HG03097 (cell line): Measurements from ENCODE around the gene TELO2.
"Not testable (repeated sequence)": the region's sequence is repeated elsewhere in the genome, so short reads cannot be mapped to it uniquely, and the experiment has no call there.

Experiments used
- ATAC-seq: cut with Tn5 transposase; IDR thresholded peaks from one replicate; pipeline ENCODE4 v1.9.1; 2021; ENCODE audit not compliant: unreplicated experiment, low FRiP score

The TELO2 gene

DNA sequence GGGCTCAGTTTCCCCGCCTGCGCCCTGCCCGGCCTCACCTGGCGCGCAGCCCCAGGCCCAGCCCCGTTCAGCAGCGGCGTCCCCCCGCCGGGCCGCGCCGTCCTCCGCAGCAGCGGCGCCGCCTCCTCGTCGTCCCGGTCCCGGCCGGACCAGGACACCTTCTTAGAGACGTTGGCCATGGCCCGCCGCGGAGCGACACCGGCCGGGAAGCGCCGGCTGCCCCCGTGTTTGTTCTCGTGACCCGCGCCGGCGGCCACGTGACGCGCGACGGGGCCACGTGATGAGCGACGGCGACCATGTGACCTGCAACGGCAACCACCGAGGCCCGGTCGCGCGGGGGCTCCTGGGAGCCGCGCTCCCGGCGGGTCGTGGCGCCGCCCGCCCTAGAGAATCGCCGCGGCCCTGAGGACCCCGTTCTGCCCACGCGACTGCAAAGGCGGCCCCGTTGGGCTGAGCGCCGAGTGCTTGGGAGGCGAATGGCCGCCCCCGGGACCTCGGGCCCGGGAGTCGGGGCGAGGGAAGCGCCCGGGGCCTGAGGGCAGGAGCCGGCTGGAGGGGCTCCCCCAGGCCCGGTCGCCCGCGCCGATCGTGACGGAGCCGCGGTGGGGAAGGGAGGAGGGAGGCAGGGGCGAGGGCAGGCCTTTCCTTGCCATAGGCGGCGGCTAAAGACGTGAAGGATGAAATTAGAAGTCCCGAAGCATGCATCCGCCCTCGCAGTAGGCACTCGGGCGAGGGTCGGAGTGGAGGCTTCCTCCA lies 18.2 kb upstream of the TELO2 start, which contains the start of gene CLCN7:
TSS of gene CLCN7 (minus strand) at position 233 of the 756 bp plus-strand sequence. CDS start at position 179, 54 bp downstream.
- ATAC-seq, result peak; percentile 81

DNA sequence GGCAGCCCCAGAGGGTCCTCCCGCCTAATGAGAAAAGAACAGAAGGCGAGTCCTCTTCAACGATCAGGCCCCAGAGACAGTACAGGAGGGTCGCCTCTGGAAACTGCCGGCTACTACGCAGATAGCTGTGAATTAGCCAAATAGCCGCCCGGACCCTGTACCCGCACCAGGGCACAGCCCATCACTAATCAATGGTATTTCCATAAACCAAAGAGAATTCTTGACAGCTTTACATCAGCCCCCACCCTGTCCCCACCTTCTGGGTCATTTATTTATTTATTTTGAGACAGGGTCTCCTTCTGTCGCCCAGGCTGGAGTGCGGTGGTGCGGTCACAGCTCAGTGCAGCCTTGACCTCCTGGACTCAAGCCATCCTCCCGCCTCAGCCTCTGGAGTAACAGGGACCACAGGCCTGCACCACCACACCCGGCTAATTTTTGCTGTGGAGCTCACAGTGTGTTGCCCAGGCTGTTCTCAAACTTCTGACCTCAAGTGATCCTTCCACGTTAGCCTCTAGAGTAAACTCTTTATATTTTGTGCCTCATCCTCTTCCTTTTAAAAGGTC lies 17.5 kb upstream of the TELO2 start:
- no peak for ATAC-seq

DNA sequence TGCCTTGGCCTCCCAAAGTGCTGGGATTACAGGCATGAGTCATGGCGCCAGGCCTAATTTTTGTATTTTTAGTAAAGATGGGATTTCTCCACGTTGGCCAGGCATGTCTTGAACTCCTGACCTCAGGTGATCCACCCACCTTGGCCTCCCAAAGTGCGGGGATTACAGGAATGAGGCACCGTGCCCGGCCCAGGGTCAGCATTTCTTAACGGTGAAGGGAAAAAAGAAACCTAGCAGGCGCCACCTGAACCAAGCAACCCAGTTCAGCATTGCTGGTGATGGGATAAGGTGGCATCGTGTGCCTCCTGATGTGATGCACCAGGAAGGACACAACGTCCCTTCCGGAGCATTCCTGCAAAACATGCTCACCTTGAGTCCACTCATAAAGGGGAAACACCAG lies 16.1 kb upstream of the TELO2 start:
- ATAC-seq, result no peak

DNA sequence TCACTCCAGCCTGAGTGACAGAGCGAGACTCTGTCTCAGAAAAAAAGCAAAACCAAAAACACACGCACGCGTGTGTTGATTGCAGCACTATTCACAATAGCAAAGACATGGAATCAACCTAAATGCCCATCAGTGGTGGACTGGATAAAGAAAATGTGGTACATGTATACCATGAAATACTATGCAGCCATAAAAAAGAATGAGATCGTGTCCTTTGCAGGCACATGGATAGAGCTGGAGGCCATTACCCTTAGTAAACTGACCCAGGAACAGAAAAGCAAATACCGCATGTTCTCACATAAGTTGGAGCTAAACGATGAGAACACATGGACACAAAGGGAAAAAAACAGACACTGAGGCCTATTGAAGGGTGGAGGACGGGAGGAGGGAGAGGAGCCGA lies 14.2 kb upstream of the TELO2 start:
- ATAC-seq, result not testable (repeated sequence)

DNA sequence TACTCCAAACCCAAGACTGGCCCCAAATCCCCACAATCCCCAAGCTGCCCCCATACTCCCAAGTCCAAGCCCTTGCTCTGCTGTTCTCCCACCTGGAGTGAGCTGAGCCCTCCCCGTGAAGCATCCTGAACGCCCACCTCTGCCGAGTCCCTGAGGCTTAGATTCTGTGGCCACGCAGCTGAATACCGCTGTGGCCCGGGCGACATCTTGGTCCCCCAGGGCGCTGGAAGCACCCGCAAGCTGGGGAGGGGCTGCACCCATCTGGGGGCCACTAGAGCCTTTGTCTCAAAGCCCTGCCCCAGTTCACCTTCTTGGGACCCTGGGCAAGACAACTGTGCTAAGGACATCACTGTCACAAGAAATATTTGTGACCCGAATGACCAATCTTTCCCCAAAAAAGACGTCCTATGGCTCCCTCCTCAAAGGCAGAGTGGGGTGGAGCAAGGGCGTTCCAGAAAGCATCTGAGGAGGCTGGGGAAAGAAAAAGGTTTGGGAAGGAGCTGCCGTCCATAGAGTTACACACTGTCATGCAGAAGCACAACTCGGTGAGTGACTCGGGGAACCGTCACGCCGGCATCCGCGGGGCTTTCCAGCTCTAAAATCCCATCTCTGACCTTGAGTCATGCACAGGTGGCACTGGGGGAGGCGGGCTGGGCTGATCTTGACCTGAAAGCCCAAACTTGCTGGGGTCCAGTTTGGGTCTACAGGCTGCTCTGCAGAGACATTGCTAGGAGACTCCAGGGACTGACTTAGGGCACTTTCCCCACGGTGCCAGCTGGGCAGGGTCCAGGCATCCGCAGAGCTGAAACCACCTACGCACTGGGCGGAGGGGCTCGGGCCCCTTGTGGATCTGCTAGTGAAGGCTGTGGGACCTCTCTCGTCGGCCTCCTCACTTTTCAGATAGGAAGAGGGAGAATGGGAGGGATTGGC lies 11.0 kb upstream of the TELO2 start:
- ATAC-seq, result no peak

DNA sequence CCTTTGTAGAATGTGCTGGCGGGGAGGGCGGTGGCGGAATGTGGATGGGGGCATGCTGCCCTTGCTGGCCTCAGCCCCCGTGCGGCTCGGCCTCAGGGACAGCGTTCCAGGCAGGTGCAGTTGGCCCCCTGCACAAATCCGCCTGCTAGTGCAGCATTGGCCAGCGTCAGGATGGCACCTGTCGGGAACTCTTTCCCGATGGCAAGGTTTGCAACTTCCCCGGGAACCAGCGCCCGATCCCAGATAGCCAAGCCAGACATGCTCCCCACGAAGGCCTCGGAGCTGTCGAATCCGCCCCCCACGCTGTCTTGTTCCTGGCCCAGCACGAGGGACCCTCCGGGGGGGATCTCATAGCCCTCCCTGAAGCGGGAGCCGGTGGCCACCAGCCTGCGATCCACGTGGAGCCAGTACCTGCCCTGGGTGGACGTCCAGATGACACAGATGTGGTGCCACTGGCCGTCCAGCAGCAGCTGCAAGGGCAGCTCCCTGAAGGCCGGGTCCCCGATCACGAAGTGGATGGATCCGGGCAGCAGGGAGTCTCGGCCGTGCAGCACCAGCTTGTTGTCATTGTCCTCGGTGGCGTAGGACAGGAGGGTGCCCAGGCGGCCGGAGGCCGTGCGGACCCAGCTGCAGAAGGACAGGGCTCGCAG lies 7.2 kb upstream of the TELO2 start:
- no peak for ATAC-seq

DNA sequence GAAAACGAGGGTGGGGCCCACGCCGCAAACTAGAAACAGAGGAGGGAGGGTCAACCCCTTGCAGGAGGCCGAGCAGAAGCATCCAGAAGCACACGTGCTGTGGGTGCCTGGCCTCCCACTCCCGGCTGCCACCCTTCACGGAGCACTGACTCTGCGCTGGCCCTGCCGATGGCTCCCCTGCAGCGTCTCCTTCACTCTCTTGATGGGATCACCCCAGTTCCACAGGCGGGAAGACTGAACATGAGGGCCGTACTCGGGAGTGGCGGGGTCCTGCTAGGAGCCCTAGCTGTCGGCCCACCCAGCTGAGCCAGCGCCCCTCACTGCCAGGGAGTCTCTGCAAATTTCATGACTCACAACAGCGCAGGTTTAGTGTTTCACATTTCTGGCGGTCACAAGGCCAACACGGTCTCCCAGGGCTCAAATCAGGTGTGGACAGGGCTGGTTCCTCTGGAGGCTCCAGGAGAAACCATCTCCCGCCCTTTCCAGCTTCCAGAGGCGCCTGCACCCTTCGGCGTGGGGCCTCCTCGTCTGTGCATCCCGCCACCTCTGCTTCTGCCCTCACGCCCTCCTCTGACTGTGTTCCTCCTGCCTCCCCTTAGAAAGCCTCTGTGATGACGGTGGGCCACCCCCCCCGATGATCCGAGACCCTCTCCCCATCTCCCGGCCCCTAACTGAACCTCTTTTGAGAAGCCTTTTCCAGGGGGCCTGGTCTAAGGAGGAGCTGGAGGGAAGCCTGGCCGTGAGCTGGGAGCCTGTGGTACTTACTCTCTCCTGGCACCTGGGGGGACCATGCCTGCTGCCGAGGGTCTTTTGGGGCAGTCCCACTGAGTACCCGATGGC lies 6.4 kb upstream of the TELO2 start:
- no peak for ATAC-seq

DNA sequence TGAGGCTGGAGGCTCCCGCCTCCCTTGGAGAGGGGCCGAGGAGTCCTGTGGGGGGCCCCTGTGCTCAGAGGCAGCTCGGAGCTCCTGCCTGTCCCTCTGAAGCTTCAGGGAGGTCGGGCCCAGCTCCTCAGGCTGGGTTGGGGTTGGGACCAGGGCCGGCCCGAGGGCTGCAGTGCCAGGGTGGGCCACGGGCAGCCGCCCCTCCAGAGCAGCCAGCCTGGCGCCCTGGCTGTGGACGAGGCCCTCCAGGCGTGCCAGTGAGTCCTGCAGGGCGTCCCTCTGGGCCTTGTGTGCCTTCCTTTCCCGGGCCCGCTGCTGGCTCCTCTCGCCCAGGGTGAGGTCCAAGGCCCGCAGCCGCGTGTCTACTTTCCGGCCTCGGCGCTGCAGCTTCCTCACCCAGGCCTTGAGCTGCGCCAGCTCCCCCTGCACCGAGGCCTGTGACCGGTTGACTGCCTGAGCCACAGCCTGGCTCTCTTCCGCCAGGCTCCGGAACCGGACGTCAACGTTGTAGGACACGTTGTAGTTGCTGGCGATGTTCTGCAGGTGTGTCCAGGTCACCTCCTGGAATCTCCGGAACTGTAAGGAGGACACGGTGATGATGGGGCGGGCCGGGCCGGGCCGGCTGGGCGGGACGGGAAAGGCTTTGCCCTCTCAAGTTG lies 5.6 kb upstream of the TELO2 start:
- ATAC-seq, result no peak

DNA sequence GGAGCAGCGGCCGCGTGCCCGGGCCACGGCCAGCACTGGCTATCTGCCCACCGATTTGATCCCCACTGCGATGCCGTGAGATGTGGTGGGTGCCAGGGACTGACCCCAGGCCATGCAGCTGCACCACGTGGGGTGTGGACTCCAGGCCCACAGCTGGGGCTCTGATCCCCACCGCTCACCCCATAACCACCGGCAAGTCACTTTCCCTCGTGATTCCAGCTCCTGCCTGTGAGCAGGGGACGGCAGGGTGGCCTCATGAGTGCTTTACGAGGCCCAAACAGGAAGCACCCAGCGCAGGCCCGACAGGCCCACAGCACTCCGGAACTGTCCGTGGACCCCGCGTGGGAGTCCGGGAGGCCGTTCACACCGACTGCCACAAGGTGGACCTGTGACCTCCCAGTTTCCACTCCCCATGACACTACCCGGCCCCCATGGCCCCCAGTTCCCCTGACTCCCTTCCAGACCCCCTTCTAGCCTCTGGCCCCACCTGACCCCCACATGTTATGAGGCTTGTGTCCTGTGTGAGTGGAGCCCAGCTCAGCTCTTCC lies 5.0 kb upstream of the TELO2 start:
- no peak for ATAC-seq

DNA sequence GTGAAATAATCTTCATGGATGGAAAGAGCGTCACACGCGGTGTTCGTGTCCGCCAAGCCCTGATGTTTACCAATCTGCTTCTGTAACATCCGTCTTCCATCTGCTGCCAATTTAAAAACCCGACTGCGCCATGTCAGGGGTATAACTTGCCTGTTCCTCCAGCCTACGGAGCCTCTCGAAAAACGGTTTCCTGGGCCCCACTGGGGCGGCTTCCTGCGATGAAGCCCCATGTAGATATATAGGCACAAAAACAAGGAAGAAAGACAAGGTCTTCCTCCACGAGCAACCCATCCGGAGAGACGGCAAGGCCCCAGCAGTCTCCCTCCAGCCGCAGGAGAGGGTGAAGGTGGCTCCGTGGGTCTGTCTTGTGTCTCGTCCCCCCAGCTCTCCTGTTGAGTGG lies 4.5 kb upstream of the TELO2 start, which contains the start of gene PTX4:
TSS of gene PTX4 (minus strand) at position 326 of the 400 bp plus-strand sequence. CDS start at position 291, 35 bp downstream.
- ATAC-seq, result no peak

DNA sequence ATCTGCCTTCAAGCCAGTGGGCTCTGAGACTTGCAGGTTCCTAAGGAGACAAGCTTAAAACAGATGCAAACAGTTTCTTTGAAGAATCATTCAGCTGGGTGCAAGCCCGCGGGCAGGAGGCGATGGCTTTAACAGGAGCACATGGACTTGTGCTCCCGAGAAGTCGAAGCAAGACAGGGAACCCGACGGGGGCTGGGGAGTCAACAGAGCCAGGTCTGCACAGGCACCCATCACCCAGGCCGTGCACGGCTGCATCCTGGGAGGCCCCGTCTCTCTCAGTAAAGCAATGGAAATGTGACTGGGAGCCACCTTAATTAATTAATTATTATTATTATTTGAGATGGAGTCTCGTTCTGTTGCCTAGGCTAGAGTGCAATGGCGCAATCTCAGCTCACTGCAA lies 4.1 kb upstream of the TELO2 start:
- ATAC-seq, result no peak

DNA sequence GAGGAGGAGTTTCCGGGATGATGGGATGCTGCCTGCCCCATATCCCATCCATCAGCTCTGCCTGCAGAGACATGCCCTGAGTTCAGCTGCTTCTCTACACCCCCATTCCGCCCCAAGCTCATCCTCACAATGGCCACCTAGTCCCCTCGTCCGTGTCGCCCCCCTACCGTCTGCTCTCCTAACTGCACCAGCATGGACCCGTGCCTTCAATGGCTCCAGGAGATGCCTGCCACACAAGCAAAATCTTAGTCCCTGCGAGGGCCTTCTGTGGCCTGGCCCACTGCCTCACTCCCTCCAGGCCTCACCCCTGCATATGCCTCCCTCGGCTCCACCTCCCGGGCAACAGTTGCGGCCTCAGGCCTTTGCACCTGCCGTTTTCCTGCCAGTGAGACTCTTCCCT lies 1.8 kb upstream of the TELO2 start:
- ATAC-seq, result no peak

DNA sequence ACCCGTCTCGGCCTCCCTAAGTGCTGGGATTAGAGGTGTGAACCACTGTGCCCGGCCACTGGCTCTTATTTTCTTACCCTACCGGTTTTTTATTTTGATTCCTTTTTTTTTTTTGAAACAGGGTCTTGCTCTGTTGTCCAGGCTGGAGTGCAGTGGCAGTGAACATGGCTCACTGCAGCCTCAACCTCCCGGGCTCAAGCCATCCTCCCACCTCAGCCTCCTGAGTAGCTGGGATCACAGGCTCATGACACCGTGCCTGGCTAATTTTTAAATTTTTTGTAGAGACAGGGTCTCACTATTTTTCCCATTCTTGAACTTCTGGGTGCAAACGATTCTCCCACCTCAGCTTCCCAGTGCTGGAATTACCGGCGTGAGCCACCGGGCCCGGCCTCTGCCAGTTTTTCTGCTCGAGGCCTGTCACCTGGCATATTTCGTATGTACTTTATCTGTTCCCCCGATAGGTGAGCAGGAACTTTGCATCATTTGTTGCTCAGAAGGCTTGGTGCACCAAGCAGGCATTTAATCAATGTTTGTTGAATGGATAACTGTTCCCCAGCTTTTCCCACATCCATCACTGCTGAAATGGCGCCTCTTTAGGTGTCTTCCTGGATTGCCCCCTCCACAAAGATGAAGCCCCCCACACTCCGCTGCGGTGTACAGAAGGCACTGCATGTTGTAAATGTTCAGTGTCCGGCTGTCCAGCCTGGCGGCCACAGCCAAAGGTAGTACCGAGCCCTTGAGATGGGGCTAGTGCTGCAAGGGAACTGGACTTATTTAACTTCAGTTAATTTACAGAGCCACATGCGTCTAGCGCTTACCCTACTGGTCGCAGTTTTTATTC lies 858 bp upstream of the TELO2 start:
- no peak for ATAC-seq

DNA sequence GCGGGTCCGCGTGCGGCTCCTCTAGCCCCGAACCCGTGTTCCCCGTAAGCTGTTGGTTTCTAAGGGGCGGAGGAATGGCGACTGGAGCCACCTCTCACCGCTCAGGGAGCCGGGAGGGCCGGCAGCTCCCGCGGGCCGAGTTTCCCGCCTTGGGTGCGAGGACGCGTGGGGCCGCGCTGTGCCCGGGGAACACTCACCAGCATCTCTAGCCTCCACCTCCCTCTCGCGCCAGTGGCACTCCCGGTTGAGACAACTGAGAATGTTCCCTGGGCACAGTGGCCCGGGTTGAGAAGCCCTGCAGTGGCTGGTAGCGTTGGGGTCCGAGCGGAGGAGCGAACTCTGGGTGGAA lies 560 bp downstream of the TELO2 start:
- ATAC-seq, result no peak

DNA sequence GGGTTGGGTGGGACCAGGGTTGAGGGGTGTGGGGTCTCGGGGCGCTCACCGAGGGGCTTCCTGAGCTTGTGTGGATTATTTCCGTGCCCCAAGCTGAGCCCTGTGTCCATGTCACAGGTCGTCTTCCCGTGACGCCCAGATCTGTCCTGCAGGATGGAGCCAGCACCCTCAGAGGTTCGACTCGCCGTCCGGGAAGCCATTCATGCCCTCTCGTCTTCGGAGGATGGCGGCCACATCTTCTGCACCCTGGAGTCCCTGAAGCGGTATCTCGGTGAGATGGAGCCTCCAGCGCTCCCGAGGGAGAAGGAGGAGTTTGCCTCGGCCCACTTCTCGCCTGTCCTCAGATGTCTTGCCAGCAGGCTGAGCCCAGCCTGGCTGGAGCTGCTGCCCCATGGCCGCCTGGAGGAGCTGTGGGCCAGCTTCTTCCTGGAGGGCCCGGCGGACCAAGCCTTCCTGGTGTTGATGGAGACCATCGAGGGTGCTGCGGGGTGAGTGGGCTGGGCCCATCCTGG lies 1.0 kb downstream of the TELO2 start:
- no peak for ATAC-seq

DNA sequence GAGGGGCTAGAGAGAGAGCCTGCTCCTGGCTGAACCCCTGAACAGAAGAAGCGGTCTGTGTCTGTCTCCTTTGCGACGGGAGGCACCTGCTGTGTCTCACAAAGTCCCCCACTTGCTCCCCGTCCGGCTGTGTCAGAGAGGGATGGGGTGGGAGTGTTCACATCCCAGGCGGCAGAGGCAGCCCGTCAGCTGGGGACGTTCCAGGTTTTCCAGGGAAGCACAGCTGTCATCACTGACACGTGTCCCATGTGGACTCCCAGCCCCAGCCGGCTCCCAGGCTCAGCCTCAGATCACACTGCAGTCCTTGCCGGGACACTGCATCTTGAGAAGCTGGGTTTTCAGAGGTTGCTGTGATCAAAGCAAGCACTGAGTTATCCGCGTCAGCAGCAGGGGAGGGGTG lies 1.6 kb downstream of the TELO2 start:
- ATAC-seq, result no peak

DNA sequence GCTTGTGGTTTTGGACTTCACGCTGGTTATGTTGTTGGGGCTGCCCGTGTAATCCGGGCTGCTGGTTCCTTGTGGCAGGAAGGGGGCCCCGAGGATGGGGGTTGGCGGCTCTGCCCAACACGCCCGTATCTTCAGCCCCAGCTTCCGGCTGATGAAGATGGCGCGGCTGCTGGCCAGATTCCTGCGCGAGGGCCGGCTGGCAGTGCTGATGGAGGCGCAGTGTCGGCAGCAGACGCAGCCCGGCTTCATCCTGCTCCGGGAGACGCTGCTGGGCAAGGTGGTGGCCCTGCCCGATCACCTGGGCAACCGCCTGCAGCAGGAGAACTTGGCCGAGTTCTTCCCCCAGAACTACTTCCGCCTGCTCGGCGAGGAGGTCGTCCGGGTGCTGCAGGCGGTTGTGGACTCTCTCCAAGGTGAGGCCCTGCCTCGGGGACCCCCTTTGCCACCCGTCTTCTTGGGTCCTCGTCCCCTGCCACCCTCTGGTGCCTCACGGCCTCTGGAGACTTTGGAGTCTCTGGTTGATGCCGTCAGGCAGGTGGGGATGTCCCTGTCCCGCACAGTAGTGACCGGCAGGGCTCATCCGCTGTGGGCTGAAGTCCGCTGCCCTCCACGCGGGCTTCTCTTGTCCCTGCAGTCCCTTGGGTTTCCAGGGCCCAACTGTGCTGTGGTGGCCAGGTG lies 2.2 kb downstream of the TELO2 start:
- ATAC-seq, result no peak

DNA sequence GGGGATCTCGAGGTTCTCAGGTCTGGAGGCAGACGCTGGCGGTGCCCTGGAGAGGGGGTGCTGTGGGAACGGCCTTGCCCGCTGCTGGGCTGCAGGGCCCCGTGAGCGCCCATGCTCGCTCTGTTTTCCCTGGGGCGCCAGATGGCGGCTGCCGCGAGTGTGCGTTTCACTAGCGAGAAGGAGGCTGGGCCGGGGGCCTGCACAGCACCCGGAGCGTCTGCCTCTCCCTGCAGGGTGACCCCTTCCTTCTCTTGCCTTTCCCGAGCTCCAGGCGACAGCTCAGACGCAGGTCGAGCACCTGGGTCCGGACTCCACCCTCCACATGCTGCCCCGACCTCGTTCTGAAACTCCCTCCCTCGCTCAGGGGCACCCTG lies 2.7 kb downstream of the TELO2 start:
- no peak for ATAC-seq
